ENCODE data around the gene PLCB4.

DNA sequence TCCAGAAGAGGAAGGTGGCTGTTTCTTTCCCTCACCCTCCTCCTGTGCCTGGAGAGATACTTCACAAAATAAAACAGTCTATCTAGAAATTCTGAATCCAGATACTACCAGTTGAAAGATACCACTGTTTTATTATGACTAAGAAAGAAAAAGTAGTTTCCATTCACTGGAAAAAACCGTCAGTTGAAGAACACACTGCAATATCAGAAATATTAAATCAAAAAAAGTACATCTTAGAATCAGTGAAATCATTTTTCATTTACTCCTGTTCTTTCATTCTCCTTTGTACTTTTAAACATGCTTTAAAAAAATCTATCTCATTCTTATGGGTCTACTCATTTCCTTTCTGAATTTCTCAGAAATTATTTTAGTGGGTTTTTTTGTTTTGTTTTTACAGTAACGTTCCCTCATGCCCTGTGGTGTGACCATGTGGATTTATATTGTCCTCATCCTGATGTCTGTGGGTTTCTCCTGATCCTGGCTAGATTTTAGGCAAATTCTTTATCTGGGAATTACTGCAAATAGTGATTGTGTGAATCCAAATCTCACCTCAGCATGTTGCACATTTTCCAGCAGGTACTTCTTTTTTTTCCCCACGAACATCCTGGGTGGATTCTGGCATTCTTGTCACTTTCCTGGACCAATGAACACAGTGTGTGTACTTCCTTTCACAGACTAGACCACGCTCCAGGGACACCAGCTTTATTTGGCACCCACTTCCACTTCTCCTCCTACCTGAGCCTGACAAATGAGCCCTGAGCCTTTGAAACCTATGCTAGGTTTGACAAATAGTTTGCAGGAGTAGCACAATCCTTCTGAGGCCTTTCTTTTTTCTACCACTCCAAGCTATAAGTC lies 331.5 kb downstream of the PLCB4 start:
- no peak for TF ChIP-seq EZH2 (IDR thresholded peaks at IDR 0.05; ENCODE audit: low read depth)
- TF ChIP-seq CTCF (conservative IDR thresholded peaks at IDR 0.05): no peak

Measured in PC-9 (cell line).